Esophagus squamous epithelium (tissue), 4 donors: ENCODE results near the gene TRIM10.

ENCODE experiments used
- POLR2A ChIP-seq, 4 donors: fragments of 450-650 bp; IDR thresholded peaks; one replicate each; pipeline ENCODE4 v1.6.1; 2017; ENCODE audit warnings: antibody characterized with exemption in 4 of 4, mild to moderate bottlenecking in 4 of 4, moderate library complexity in 3 of 4
- TF ChIP-seq, protein P1 (sequence below), 6 experiments: fragments of 450-650 bp in 4 of 6; fragments of 200-600 bp in 2 of 6; sonication (generic) in 2 of 6; IDR thresholded peaks; one replicate each; pipeline ENCODE4 v1.5.1; 2016 to 2019; ENCODE audit warnings: antibody characterized with exemption in 6 of 6, mild to moderate bottlenecking in 4 of 6, moderate library complexity in 4 of 6

GRCh38 chr6:30206799-30207618 is 46.0 kb upstream of the TRIM10 start:
- TF ChIP-seq, protein P1, sequence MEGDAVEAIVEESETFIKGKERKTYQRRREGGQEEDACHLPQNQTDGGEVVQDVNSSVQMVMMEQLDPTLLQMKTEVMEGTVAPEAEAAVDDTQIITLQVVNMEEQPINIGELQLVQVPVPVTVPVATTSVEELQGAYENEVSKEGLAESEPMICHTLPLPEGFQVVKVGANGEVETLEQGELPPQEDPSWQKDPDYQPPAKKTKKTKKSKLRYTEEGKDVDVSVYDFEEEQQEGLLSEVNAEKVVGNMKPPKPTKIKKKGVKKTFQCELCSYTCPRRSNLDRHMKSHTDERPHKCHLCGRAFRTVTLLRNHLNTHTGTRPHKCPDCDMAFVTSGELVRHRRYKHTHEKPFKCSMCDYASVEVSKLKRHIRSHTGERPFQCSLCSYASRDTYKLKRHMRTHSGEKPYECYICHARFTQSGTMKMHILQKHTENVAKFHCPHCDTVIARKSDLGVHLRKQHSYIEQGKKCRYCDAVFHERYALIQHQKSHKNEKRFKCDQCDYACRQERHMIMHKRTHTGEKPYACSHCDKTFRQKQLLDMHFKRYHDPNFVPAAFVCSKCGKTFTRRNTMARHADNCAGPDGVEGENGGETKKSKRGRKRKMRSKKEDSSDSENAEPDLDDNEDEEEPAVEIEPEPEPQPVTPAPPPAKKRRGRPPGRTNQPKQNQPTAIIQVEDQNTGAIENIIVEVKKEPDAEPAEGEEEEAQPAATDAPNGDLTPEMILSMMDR (IDR thresholded peaks at IDR 0.05), result no peak
- TF ChIP-seq POLR2A (IDR thresholded peaks at IDR 0.05), result no peak
